ENCODE results near the gene TTC39C. TPM values are rescaled to one million over a fixed set of nuclear protein-coding genes. Genes with fewer than 3 reads are reported as not detected.

TTC39C gene
- total RNA-seq = 19.1 and 21.5 TPM in 2 replicates

DNA sequence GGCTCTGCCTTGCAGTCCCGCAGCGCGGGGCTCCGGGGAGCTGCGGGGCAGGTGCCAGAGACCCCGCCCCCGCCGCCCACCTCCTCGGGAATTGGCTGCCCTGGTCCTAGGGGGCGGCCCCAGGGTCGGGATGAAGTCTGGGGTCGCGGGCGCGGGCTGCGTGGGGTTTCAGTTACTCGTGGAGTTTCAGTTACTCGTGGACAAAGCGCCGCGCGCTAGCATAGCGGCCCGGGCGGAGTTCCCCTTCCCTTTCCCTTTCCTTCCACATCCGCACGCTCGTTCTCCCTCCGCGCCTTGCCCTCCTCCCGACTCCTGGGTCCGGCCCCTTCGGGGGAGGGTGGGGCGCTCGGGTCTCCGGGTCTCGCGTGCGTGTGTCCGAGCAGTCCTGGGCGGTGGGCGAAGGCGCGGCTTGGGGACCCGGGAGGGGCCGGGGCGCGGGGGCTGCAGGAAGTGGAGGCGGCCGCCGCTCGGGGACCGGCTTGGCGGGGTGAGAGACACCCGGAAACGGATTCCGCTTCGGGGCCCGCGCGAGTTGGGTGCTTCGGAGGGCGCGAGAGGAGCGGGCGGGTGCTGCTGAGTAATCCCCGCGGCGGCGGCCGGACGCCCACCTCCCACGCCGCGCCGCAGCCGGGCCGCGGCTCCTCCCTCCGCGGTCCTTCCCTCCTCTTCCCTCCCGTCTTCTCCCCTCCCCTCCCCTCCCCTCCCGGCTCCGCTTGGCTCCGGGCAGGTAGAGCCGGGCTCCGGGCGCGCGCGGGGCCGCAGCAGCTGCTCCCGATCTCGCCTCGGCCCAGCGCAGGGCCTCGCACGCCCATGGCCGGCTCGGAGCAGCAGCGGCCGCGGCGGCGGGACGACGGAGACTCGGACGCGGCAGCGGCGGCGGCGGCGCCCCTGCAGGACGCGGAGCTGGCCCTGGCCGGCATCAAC, at the start of gene TTC39C:
TTC39C (plus strand) TSS at position 693 of the 924 bp plus-strand sequence; CDS start at position 811, 118 bp downstream.

GRCh38 chr18:24138789-24139616, 124.4 kb downstream of the TTC39C start, which contains the start of gene CABYR:
Gene CABYR, plus strand, starts transcription at chr18:24139062. Its CDS starts 4,053 bp downstream, at chr18:24143115.

Other genes starting within 250 kb of the TTC39C start
- 1.4 and 2.7 TPM in 2 replicates for gene CABYR, start 124.3 kb downstream of the TTC39C start, total RNA-seq

Measured in nasal cavity respiratory epithelium epithelial cell of viscerocranial mucosa (primary cell).